Trophoblast cell (in vitro differentiated cells and primary cell): ENCODE data around the gene NXN.
A peak's percentile ranks its signal among the peaks of the same experiment; 100 is the strongest.
"Not testable (repeated sequence)": the region's sequence is repeated elsewhere in the genome, so short reads cannot be mapped to it uniquely, and the experiment has no call there.

Source experiments
- DNase-seq, 2 donors: peaks; one replicate each; pipeline ENCODE4 v3.0.0-alpha.2; 2016
- H2AFZ ChIP-seq: 2 replicates; pipeline ENCODE4 v1.6.1; 2013; ENCODE audit warnings: low read length, moderate library complexity, mild to moderate bottlenecking; ENCODE audit not compliant: insufficient read depth, poor library complexity
- H2AK5ac ChIP-seq: 2 replicates; pipeline ENCODE4 v1.6.1; 2013; ENCODE audit warnings: mild to moderate bottlenecking, low read length
- H2BK120ac ChIP-seq: 2 replicates; pipeline ENCODE4 v1.6.1; 2013; ENCODE audit warnings: low read length, mild to moderate bottlenecking, moderate library complexity; ENCODE audit not compliant: insufficient read depth, poor library complexity
- H2BK12ac ChIP-seq: 2 replicates; pipeline ENCODE4 v1.6.1; 2013; ENCODE audit warnings: mild to moderate bottlenecking, low read length, moderate library complexity
- H2BK5ac ChIP-seq: 2 replicates; pipeline ENCODE4 v1.6.1; 2013; ENCODE audit warnings: low read length, low read depth, moderate library complexity, mild to moderate bottlenecking; ENCODE audit not compliant: poor library complexity
- H3K14ac ChIP-seq: 2 replicates; pipeline ENCODE4 v1.6.1; 2013; ENCODE audit warnings: mild to moderate bottlenecking, low read length
- H3K18ac ChIP-seq: 2 replicates; pipeline ENCODE4 v1.6.1; 2013; ENCODE audit warnings: mild to moderate bottlenecking, low read length
- H3K23ac ChIP-seq: 2 replicates; pipeline ENCODE4 v1.6.1; 2013; ENCODE audit warnings: low read length
- H3K27ac ChIP-seq: 2 replicates; pipeline ENCODE4 v1.5.1; 2013; ENCODE audit warnings: low read depth, mild to moderate bottlenecking, inconsistent platforms, low read length, moderate library complexity
- H3K27me3 ChIP-seq: 2 replicates; pipeline ENCODE4 v1.6.1; 2013; ENCODE audit warnings: inconsistent platforms, mild to moderate bottlenecking, low read length, moderate library complexity; ENCODE audit not compliant: insufficient read depth
- H3K36me3 ChIP-seq, 2 experiments: 1 replicate in 1 of 2; 2 replicates in 1 of 2; pipeline ENCODE4 v1.6.1; 2013; ENCODE audit warnings: low read length in 2 of 2, mild to moderate bottlenecking in 2 of 2, moderate library complexity in 1 of 2; ENCODE audit not compliant: insufficient read depth in 2 of 2, control insufficient read depth in 1 of 2
- H3K4ac ChIP-seq: 2 replicates; pipeline ENCODE4 v1.6.1; 2013; ENCODE audit warnings: low read depth, mild to moderate bottlenecking, low read length, moderate library complexity
- H3K4me1 ChIP-seq, 2 experiments: 1 replicate in 1 of 2; 2 replicates in 1 of 2; pipeline ENCODE4 v1.6.1; 2013; ENCODE audit warnings: low read length in 2 of 2, mild to moderate bottlenecking in 2 of 2, moderate library complexity in 1 of 2; ENCODE audit not compliant: insufficient read depth in 2 of 2, control insufficient read depth in 1 of 2
- H3K4me2 ChIP-seq: 2 replicates; pipeline ENCODE4 v1.6.1; 2013; ENCODE audit warnings: inconsistent platforms, mild to moderate bottlenecking, low read length, moderate library complexity
- H3K4me3 ChIP-seq: 2 replicates; pipeline ENCODE4 v1.5.1; 2013; ENCODE audit warnings: mild to moderate bottlenecking, low read depth, low read length, inconsistent platforms
- H3K79me1 ChIP-seq: one replicate; pipeline ENCODE4 v1.6.1; 2013; ENCODE audit warnings: low read length
- H3K79me2 ChIP-seq: 2 replicates; pipeline ENCODE4 v1.6.1; 2013; ENCODE audit warnings: low read length, mild to moderate bottlenecking; ENCODE audit not compliant: control insufficient read depth, insufficient read depth, poor library complexity
- H3K9ac ChIP-seq: 2 replicates; pipeline ENCODE4 v1.6.1; 2013; ENCODE audit warnings: mild to moderate bottlenecking, low read length
- H3K9me3 ChIP-seq: 2 replicates; pipeline ENCODE4 v1.6.1; 2013; ENCODE audit warnings: low read depth, mild to moderate bottlenecking, control low read depth, inconsistent platforms, low read length; ENCODE audit not compliant: insufficient read depth
- H4K12ac ChIP-seq: 2 replicates; pipeline ENCODE4 v1.6.1; 2013; ENCODE audit warnings: low read depth, mild to moderate bottlenecking, low read length, moderate library complexity
- H4K8ac ChIP-seq: 2 replicates; pipeline ENCODE4 v1.6.1; 2013; ENCODE audit warnings: low read depth, mild to moderate bottlenecking, low read length, moderate library complexity
- H4K91ac ChIP-seq: one replicate; pipeline ENCODE4 v1.6.1; 2013; ENCODE audit warnings: low read depth, mild to moderate bottlenecking, low read length, moderate library complexity
- WGBS: extraction: QIAGEN DNeasy Blood & Tissue Kit; methylation state at CpG from one replicate; pipeline ENCODE4 v1.1.7; 2013; ENCODE audit warnings: missing lambda C conversion rate; ENCODE audit not compliant: insufficient read length, insufficient coverage; ENCODE audit errors: extremely low coverage; 5-methylcytosine and 5-hydroxymethylcytosine counted together

The NXN gene

DNA sequence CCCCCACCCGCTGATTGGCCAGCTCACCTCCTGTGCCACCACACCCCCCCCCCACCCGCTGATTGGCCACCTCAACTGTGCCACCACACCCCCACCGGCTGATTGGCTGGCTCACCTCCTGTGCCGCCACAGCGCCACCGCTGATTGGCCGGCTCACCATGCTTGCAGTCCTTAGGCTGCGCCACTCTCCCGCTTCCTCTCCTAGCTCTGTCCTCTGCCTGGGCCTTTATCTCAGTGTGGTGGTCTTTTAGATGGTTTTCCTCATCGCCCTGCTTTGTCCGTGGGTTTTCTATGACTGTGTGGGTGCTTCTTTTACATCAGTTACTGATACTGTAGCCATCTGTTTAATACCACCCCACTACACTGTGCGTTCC lies 188.7 kb downstream of the NXN start:
- H3K4ac ChIP-seq, H3K4me1 ChIP-seq, H2BK120ac ChIP-seq, H2BK12ac ChIP-seq, H3K9me3 ChIP-seq, H4K8ac ChIP-seq, H2AK5ac ChIP-seq, H4K12ac ChIP-seq, H2AFZ ChIP-seq, DNase-seq, H3K9ac ChIP-seq, H3K4me2 ChIP-seq, H3K79me2 ChIP-seq, H3K27me3 ChIP-seq, H3K18ac ChIP-seq, H4K91ac ChIP-seq, H3K27ac ChIP-seq, H3K14ac ChIP-seq, H3K23ac ChIP-seq, H3K79me1 ChIP-seq, H3K4me3 ChIP-seq, H2BK5ac ChIP-seq: not testable (repeated sequence)
- no CpG with 5 or more reads among the region's 12 CpGs for WGBS
- H3K36me3 ChIP-seq: peaks cover 14 to 34% of the 10 kb centered on the region in 2 experiments

DNA sequence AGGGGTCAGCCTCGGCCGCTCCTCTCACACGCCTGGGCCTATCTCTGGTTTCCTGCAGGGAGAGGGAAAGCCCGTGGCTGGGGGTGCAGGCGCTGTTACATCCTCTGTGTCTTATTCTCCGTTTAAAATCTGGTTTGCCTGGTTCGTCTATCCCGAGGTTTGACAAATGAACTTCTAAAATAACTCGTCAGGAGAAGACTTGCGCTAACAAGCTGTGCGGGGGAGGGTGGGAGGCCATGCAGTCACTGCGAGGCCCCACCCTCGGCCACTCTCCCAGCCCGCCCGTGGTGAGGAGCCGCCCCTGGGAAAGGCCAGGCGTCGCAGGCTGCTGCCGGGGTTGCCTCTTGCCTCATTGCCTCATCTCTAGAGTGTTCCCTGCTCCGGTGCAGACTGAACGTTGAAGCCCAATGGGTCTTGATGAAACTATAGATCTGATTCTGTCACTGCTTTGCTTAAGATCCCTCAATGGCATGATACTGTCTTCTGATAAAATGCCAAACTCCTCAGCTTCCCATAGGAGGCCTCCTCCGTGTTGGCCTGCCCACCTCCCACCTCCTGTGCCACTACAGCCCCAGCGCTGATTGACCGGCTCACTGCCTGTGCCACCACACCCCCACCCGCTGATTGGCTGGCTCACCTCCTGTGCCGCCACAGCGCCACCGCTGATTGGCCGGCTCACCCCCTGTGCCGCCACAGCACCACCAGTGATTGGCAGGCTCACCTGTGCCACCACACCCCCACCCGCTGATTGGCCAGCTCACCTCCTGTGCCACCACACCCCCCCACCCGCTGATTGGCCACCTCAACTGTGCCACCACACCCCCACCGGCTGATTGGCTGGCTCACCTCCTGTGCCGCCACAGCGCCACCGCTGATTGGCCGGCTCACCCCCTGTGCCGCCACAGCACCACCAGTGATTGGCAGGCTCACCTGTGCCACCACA lies 189.4 kb downstream of the NXN start:
- H2BK12ac ChIP-seq, H3K79me2 ChIP-seq, H3K18ac ChIP-seq, H4K91ac ChIP-seq, H3K27ac ChIP-seq, H3K23ac ChIP-seq, H2AFZ ChIP-seq, H3K4me1 ChIP-seq, H2BK5ac ChIP-seq, H2AK5ac ChIP-seq, H3K4ac ChIP-seq, H4K8ac ChIP-seq, H3K27me3 ChIP-seq, H4K12ac ChIP-seq, H3K14ac ChIP-seq, H3K9ac ChIP-seq, H2BK120ac ChIP-seq, DNase-seq, H3K9me3 ChIP-seq, H3K79me1 ChIP-seq: not testable (repeated sequence)
- Histone ChIP-seq H3K36me3 (peaks cover 12 to 32% of the 10 kb centered on the region in 2 experiments), H3K4me2 (peak overlapping the region; percentile 36), H3K4me3 (peak overlapping the region; percentile 47)
- no CpG with 5 or more reads among the region's 38 CpGs for WGBS

GRCh38 chr17:789160-789840 lies 190.3 kb downstream of the NXN start:
- no peak overlapping the region for H3K9ac ChIP-seq
- no peak overlapping the region for H3K14ac ChIP-seq

DNA sequence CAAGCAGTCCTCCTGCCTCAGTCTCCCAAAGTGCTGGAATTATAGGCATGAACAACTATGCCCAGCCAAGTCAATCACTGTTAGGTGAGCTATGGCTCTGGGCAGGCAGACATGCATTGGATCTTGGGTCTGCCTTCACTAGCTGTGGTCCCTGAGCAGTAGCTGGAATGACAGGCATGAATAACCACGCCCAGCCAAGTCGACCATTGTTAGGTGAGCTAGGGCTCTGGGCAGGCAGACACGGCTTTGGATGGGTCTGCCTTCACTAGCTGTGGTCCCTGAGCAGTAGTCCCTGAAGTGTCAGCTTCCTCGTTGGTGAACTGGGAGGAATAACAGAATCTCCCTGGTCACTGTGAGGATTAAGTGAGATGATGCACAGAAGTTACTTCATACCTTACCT lies 191.0 kb downstream of the NXN start:
- Histone ChIP-seq H3K36me3 (peaks cover 12 to 39% of the 10 kb centered on the region in 2 experiments), H3K4me2 (no peak overlapping the region), H2AK5ac (no peak overlapping the region), H3K79me2 (no peaks in the 10 kb centered on the region), H2AFZ (no peak overlapping the region), H2BK120ac (no peak overlapping the region), H2BK12ac (no peak overlapping the region), H3K79me1 (no peaks in the 10 kb centered on the region), H3K9ac (no peak overlapping the region), H4K12ac (peak overlapping the region; percentile 46), H3K27ac (no peak overlapping the region), H4K8ac (no peak overlapping the region), H3K18ac (no peak overlapping the region), H3K27me3 (no peaks in the 10 kb centered on the region), H3K4ac (no peak overlapping the region), H3K4me3 (no peak overlapping the region), H3K23ac (no peak overlapping the region), H3K9me3 (peaks cover 2% of the 10 kb centered on the region), H3K4me1 (peaks cover 2 to 4% of the 10 kb centered on the region in 2 experiments), H4K91ac (no peak overlapping the region), H3K14ac (no peak overlapping the region), H2BK5ac (no peak overlapping the region)
- DNase-seq: no peak
- WGBS: no CpG with 5 or more reads among the region's 4 CpGs

More at GRCh38 chr17:789160-789840, 190.3 kb downstream of the NXN start:
- H3K9me3 ChIP-seq: peaks cover 2% of the 10 kb centered on the region
- H2BK120ac ChIP-seq: no peak overlapping the region
- H3K79me1 ChIP-seq: no peaks in the 10 kb centered on the region
- no peak overlapping the region for H2BK12ac ChIP-seq
- H2BK5ac ChIP-seq: no peak overlapping the region
- H2AFZ ChIP-seq: no peak overlapping the region
- no peak overlapping the region for H4K12ac ChIP-seq
- H4K8ac ChIP-seq: no peak overlapping the region
- H3K18ac ChIP-seq: no peak overlapping the region
- no peak overlapping the region for H3K23ac ChIP-seq
- DNase-seq: no peak
- WGBS: no CpG with 5 or more reads among the region's 14 CpGs
- H4K91ac ChIP-seq: no peak overlapping the region
- H2AK5ac ChIP-seq: no peak overlapping the region
- H3K36me3 ChIP-seq: peaks cover 12 to 36% of the 10 kb centered on the region in 2 experiments
- no peak overlapping the region for H3K4ac ChIP-seq
- no peak overlapping the region for H3K27ac ChIP-seq
- H3K4me2 ChIP-seq: no peak overlapping the region
- H3K27me3 ChIP-seq: no peaks in the 10 kb centered on the region
- H3K4me3 ChIP-seq: no peak overlapping the region
- peaks cover 2 to 4% of the 10 kb centered on the region in 2 experiments for H3K4me1 ChIP-seq
- no peaks in the 10 kb centered on the region for H3K79me2 ChIP-seq
